Osteocyte (in vitro differentiated cells): ENCODE measurements around the gene TELO2. TPM values are rescaled to one million over a fixed set of nuclear protein-coding genes. Genes with fewer than 3 reads are reported as not detected.
"Not testable (repeated sequence)": the region's sequence is repeated elsewhere in the genome, so short reads cannot be mapped to it uniquely, and the experiment has no call there.

ENCODE experiments used
- DNase-seq: peaks from one replicate; pipeline ENCODE4 v3.0.0; 2021; ENCODE audit warnings: mixed read lengths; ENCODE audit not compliant: unreplicated experiment; ENCODE audit errors: extremely low spot score
- H3K27ac Mint-ChIP-seq: one replicate; pipeline ENCODE4 v1.8.0; 2021; ENCODE audit warnings: mild to moderate bottlenecking, mixed read lengths; ENCODE audit not compliant: unreplicated experiment
- H3K27me3 Mint-ChIP-seq: one replicate; pipeline ENCODE4 v1.8.0; 2021; ENCODE audit warnings: mixed read lengths; ENCODE audit not compliant: unreplicated experiment
- H3K36me3 Mint-ChIP-seq: one replicate; pipeline ENCODE4 v1.8.0; 2021; ENCODE audit warnings: mixed read lengths; ENCODE audit not compliant: unreplicated experiment
- H3K4me1 Mint-ChIP-seq: one replicate; pipeline ENCODE4 v1.8.0; 2021; ENCODE audit warnings: mixed read lengths; ENCODE audit not compliant: unreplicated experiment
- H3K4me3 Mint-ChIP-seq: one replicate; pipeline ENCODE4 v1.8.0; 2021; ENCODE audit warnings: mild to moderate bottlenecking, moderate library complexity, mixed read lengths; ENCODE audit not compliant: unreplicated experiment
- H3K9me3 Mint-ChIP-seq: one replicate; pipeline ENCODE4 v1.8.0; 2021; ENCODE audit warnings: mixed read lengths; ENCODE audit not compliant: unreplicated experiment
- CTCF ChIP-seq: fragments of 200-600 bp; sonication (generic); IDR thresholded peaks from 2 replicates; pipeline ENCODE4 v1.5.0; 2021; ENCODE audit warnings: antibody characterized with exemption, mild to moderate bottlenecking, moderate library complexity
- total RNA-seq: library from RNA; stranded (reverse); gene quantifications from 2 replicates; pipeline ENCODE4 v1.2.1, GENCODE V29; 2021

The TELO2 gene
- total RNA-seq, 1 donor from 2014 or later = 37.8 TPM

DNA sequence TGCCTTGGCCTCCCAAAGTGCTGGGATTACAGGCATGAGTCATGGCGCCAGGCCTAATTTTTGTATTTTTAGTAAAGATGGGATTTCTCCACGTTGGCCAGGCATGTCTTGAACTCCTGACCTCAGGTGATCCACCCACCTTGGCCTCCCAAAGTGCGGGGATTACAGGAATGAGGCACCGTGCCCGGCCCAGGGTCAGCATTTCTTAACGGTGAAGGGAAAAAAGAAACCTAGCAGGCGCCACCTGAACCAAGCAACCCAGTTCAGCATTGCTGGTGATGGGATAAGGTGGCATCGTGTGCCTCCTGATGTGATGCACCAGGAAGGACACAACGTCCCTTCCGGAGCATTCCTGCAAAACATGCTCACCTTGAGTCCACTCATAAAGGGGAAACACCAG, 16.1 kb upstream of the TELO2 start:
- no peaks in the 10 kb centered on the region for H3K36me3 Mint-ChIP-seq
- H3K4me3 Mint-ChIP-seq = no peak overlapping the region
- H3K9me3 Mint-ChIP-seq = no peaks in the 10 kb centered on the region
- TF ChIP-seq CTCF = no peak
- H3K27ac Mint-ChIP-seq = no peak overlapping the region
- peaks cover 16% of the 10 kb centered on the region for H3K4me1 Mint-ChIP-seq
- peak; percentile 69 for DNase-seq
- H3K27me3 Mint-ChIP-seq = no peaks in the 10 kb centered on the region

GRCh38 chr16:1478937-1479336, 14.2 kb upstream of the TELO2 start:
- not testable (repeated sequence) for DNase-seq, H3K9me3 Mint-ChIP-seq, H3K27ac Mint-ChIP-seq, H3K4me1 Mint-ChIP-seq, H3K4me3 Mint-ChIP-seq, H3K27me3 Mint-ChIP-seq, H3K36me3 Mint-ChIP-seq

DNA sequence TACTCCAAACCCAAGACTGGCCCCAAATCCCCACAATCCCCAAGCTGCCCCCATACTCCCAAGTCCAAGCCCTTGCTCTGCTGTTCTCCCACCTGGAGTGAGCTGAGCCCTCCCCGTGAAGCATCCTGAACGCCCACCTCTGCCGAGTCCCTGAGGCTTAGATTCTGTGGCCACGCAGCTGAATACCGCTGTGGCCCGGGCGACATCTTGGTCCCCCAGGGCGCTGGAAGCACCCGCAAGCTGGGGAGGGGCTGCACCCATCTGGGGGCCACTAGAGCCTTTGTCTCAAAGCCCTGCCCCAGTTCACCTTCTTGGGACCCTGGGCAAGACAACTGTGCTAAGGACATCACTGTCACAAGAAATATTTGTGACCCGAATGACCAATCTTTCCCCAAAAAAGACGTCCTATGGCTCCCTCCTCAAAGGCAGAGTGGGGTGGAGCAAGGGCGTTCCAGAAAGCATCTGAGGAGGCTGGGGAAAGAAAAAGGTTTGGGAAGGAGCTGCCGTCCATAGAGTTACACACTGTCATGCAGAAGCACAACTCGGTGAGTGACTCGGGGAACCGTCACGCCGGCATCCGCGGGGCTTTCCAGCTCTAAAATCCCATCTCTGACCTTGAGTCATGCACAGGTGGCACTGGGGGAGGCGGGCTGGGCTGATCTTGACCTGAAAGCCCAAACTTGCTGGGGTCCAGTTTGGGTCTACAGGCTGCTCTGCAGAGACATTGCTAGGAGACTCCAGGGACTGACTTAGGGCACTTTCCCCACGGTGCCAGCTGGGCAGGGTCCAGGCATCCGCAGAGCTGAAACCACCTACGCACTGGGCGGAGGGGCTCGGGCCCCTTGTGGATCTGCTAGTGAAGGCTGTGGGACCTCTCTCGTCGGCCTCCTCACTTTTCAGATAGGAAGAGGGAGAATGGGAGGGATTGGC, 11.0 kb upstream of the TELO2 start:
- no peak for TF ChIP-seq CTCF
- Mint-ChIP-seq H3K4me3 (no peak overlapping the region), H3K27me3 (peaks cover 8% of the 10 kb centered on the region), H3K4me1 (no peaks in the 10 kb centered on the region), H3K27ac (no peak overlapping the region), H3K9me3 (no peaks in the 10 kb centered on the region), H3K36me3 (no peaks in the 10 kb centered on the region)
- peak; percentile 82 for DNase-seq

DNA sequence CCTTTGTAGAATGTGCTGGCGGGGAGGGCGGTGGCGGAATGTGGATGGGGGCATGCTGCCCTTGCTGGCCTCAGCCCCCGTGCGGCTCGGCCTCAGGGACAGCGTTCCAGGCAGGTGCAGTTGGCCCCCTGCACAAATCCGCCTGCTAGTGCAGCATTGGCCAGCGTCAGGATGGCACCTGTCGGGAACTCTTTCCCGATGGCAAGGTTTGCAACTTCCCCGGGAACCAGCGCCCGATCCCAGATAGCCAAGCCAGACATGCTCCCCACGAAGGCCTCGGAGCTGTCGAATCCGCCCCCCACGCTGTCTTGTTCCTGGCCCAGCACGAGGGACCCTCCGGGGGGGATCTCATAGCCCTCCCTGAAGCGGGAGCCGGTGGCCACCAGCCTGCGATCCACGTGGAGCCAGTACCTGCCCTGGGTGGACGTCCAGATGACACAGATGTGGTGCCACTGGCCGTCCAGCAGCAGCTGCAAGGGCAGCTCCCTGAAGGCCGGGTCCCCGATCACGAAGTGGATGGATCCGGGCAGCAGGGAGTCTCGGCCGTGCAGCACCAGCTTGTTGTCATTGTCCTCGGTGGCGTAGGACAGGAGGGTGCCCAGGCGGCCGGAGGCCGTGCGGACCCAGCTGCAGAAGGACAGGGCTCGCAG, 7.2 kb upstream of the TELO2 start:
- Mint-ChIP-seq H3K27me3 (peaks cover 8% of the 10 kb centered on the region), H3K4me3 (no peak overlapping the region), H3K27ac (no peak overlapping the region), H3K9me3 (no peaks in the 10 kb centered on the region), H3K4me1 (no peaks in the 10 kb centered on the region), H3K36me3 (no peaks in the 10 kb centered on the region)
- TF ChIP-seq CTCF = no peak
- DNase-seq = peak; percentile 83

DNA sequence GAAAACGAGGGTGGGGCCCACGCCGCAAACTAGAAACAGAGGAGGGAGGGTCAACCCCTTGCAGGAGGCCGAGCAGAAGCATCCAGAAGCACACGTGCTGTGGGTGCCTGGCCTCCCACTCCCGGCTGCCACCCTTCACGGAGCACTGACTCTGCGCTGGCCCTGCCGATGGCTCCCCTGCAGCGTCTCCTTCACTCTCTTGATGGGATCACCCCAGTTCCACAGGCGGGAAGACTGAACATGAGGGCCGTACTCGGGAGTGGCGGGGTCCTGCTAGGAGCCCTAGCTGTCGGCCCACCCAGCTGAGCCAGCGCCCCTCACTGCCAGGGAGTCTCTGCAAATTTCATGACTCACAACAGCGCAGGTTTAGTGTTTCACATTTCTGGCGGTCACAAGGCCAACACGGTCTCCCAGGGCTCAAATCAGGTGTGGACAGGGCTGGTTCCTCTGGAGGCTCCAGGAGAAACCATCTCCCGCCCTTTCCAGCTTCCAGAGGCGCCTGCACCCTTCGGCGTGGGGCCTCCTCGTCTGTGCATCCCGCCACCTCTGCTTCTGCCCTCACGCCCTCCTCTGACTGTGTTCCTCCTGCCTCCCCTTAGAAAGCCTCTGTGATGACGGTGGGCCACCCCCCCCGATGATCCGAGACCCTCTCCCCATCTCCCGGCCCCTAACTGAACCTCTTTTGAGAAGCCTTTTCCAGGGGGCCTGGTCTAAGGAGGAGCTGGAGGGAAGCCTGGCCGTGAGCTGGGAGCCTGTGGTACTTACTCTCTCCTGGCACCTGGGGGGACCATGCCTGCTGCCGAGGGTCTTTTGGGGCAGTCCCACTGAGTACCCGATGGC, 6.4 kb upstream of the TELO2 start:
- no peaks in the 10 kb centered on the region for H3K9me3 Mint-ChIP-seq

More for the DNA sequence above, 6.4 kb upstream of the TELO2 start:
- Mint-ChIP-seq H3K4me1 (no peaks in the 10 kb centered on the region), H3K27me3 (peaks cover 8% of the 10 kb centered on the region), H3K4me3 (no peak overlapping the region), H3K36me3 (no peaks in the 10 kb centered on the region), H3K27ac (no peak overlapping the region)
- DNase-seq = peak; percentile 71
- no peak for TF ChIP-seq CTCF
